Peyer's patch (tissue), 4 donors: ENCODE results near the gene LIM2. TPM values are rescaled to one million over a fixed set of nuclear protein-coding genes. Genes with fewer than 3 reads are reported as not detected.
A peak's percentile ranks its signal among the peaks of the same experiment; 100 is the strongest.

Source experiments
- DNase-seq, 3 donors: peaks; one replicate each; pipeline ENCODE4 v3.0.0-alpha.2; 2017 to 2019
- H3K27ac ChIP-seq, 4 donors: fragments of 200-600 bp; sonication (generic); one replicate each; pipeline ENCODE4 v1.5.1; 2016 to 2019
- H3K27me3 ChIP-seq, 2 donors: fragments of 200-600 bp; sonication (generic); one replicate each; pipeline ENCODE4 v1.5.1; 2019
- H3K36me3 ChIP-seq, 3 donors: fragments of 200-600 bp; sonication (generic); one replicate each; pipeline ENCODE4 v1.5.1; 2016 to 2019
- H3K4me1 ChIP-seq, 4 donors: fragments of 200-600 bp; sonication (generic); one replicate each; pipeline ENCODE4 v1.5.1; 2016 to 2019
- H3K4me3 ChIP-seq, 4 donors: fragments of 200-600 bp; sonication (generic); 1 replicate in 3 of 4; 2 replicates in 1 of 4; pipeline ENCODE4 v1.5.1; 2016 to 2019; ENCODE audit warnings: mild to moderate bottlenecking in 1 of 4
- H3K9me3 ChIP-seq, 4 donors: fragments of 200-600 bp; sonication (generic); one replicate each; pipeline ENCODE4 v1.5.1; 2016 to 2019; ENCODE audit warnings: mild to moderate bottlenecking in 1 of 4
- CTCF ChIP-seq, 6 experiments: fragments of 450-650 bp in 4 of 6; fragments of 200-600 bp in 2 of 6; sonication (generic) in 1 of 6; IDR thresholded peaks; one replicate each; pipeline ENCODE4 v1.5.1; 2017 to 2019; ENCODE audit warnings: antibody characterized with exemption in 6 of 6, mild to moderate bottlenecking in 3 of 6, moderate library complexity in 1 of 6
- POLR2A ChIP-seq, 2 donors: fragments of 450-650 bp; IDR thresholded peaks; one replicate each; pipeline ENCODE4 v1.5.1; 2017; ENCODE audit warnings: antibody characterized with exemption in 2 of 2, mild to moderate bottlenecking in 2 of 2, moderate library complexity in 2 of 2
- total RNA-seq, 4 donors: library from RNA; depleted of rRNA; stranded (reverse); fragments of >200 nt; gene quantifications; one replicate each; pipeline ENCODE4 v1.1.0, GENCODE V29; 2016

The LIM2 gene
- total RNA-seq, 4 donors from 2014 or later: not detected

- Histone ChIP-seq H3K4me1 (peaks cover 0 to 23% (median 6%) of the 10 kb centered on the region in 4 donors), H3K27ac (peak overlapping the region in 1 of 4 donors; percentile 83), H3K4me3 (no peak overlapping the region), H3K36me3 (peaks cover 0 to 14% (median 0%) of the 10 kb centered on the region in 3 donors), H3K27me3 (no peaks in the 10 kb centered on the region), H3K9me3 (no peaks in the 10 kb centered on the region)
- no peak for DNase-seq
- TF ChIP-seq POLR2A (IDR thresholded peaks at IDR 0.05): no peak
- TF ChIP-seq CTCF (IDR thresholded peaks at IDR 0.05): no peak
These were observed 46.7 kb downstream of the LIM2 start for GRCh38 chr19:51341066-51341465.

GRCh38 chr19:51339687-51340656, 47.8 kb downstream of the LIM2 start:
- Histone ChIP-seq H3K27me3 (no peaks in the 10 kb centered on the region), H3K4me3 (peak overlapping the region; percentile 58 to 83 (median 78)), H3K4me1 (peaks cover 0 to 17% (median 6%) of the 10 kb centered on the region in 4 donors), H3K36me3 (peaks cover 0 to 4% (median 0%) of the 10 kb centered on the region in 3 donors), H3K27ac (peak overlapping the region; percentile 76 to 86 (median 82)), H3K9me3 (no peaks in the 10 kb centered on the region)
- DNase-seq: peak; percentile 97 to 100 (median 99)
- TF ChIP-seq POLR2A (IDR thresholded peaks at IDR 0.05): peak; percentile 48 to 61
- peak; percentile 22 to 82 (median 68) for TF ChIP-seq CTCF (IDR thresholded peaks at IDR 0.05)

GRCh38 chr19:51339313-51339686, 48.5 kb downstream of the LIM2 start:
- TF ChIP-seq POLR2A (IDR thresholded peaks at IDR 0.05): no peak
- no peak for TF ChIP-seq CTCF (IDR thresholded peaks at IDR 0.05)
- Histone ChIP-seq H3K4me1 (peaks cover 0 to 15% (median 6%) of the 10 kb centered on the region in 4 donors), H3K9me3 (no peaks in the 10 kb centered on the region), H3K27ac (peak overlapping the region; percentile 76 to 86 (median 82)), H3K4me3 (peak overlapping the region; percentile 58 to 83 (median 78)), H3K36me3 (no peaks in the 10 kb centered on the region), H3K27me3 (no peaks in the 10 kb centered on the region)
- DNase-seq: no peak

GRCh38 chr19:51338563-51339312, 49.0 kb downstream of the LIM2 start:
- peak overlapping the region; percentile 76 to 86 (median 82) for H3K27ac ChIP-seq
- no peak for TF ChIP-seq POLR2A (IDR thresholded peaks at IDR 0.05)
- peak; percentile 50 to 94 (median 86) for TF ChIP-seq CTCF (IDR thresholded peaks at IDR 0.05)
- H3K27me3 ChIP-seq: no peaks in the 10 kb centered on the region
- H3K4me3 ChIP-seq: peak overlapping the region; percentile 58 to 83 (median 78)
- no peaks in the 10 kb centered on the region for H3K9me3 ChIP-seq
- H3K4me1 ChIP-seq: peaks cover 0 to 15% (median 6%) of the 10 kb centered on the region in 4 donors
- peak; percentile 92 to 95 (median 94) for DNase-seq
- H3K36me3 ChIP-seq: no peaks in the 10 kb centered on the region

- Histone ChIP-seq H3K27ac (no peak overlapping the region), H3K36me3 (no peaks in the 10 kb centered on the region), H3K4me1 (peaks cover 0 to 15% (median 6%) of the 10 kb centered on the region in 4 donors), H3K4me3 (no peak overlapping the region), H3K9me3 (no peaks in the 10 kb centered on the region), H3K27me3 (no peaks in the 10 kb centered on the region)
- TF ChIP-seq POLR2A (IDR thresholded peaks at IDR 0.05) (no peak), CTCF (IDR thresholded peaks at IDR 0.05) (no peak)
- DNase-seq: no peak
These were observed 49.8 kb downstream of the LIM2 start for GRCh38 chr19:51337861-51338562.
